Measurements from ENCODE around the gene ARFGAP3. TPM values are rescaled to one million over a fixed set of nuclear protein-coding genes. Genes with fewer than 3 reads are reported as not detected.

Gene ARFGAP3
- total RNA-seq, 1 donor from 2014 or later, result 59.1 TPM

DNA sequence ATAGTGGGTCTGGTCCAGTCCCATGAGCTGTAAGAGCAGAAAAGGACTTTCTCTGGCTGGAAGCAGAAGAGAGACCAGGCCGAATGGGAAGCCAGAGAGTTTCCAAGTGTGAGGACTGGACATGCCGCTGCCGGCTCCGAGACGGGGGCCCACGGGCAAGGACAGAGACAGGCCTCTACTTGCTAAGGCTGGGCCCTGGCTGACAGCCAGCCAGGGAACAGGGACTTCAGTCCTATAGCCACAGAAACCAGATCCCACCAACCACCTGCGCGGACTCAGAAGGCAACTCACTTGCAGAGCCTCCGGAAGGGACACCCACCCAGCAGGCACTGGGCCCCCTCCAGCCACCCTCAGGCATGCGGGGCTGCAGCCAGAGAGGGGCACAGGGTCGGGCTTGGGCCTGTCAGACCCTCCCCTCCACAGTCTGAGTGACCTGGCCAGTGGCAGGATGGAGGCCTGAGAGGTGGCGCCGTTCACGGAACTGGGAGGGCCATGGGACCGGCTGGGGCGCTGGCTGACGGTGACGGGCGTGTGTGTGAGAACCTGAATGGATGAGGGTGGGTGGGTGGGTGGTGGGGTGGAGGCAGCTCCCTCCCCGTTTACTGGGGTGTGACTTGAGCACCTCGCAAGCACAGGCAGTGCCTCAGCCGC is 88.6 kb downstream of the ARFGAP3 start:
- Mint-ChIP-seq H3K27me3 (ENCODE audit: unreplicated experiment) (no peaks in the 10 kb centered on the region), H3K36me3 (ENCODE audit: unreplicated experiment) (no peaks in the 10 kb centered on the region), H3K27ac (ENCODE audit: unreplicated experiment) (no peak overlapping the region), H3K4me1 (ENCODE audit: unreplicated experiment) (peaks cover 22% of the 10 kb centered on the region), H3K4me3 (ENCODE audit: unreplicated experiment) (no peak overlapping the region), H3K9me3 (ENCODE audit: unreplicated experiment) (no peaks in the 10 kb centered on the region)
- TF ChIP-seq, protein P1, sequence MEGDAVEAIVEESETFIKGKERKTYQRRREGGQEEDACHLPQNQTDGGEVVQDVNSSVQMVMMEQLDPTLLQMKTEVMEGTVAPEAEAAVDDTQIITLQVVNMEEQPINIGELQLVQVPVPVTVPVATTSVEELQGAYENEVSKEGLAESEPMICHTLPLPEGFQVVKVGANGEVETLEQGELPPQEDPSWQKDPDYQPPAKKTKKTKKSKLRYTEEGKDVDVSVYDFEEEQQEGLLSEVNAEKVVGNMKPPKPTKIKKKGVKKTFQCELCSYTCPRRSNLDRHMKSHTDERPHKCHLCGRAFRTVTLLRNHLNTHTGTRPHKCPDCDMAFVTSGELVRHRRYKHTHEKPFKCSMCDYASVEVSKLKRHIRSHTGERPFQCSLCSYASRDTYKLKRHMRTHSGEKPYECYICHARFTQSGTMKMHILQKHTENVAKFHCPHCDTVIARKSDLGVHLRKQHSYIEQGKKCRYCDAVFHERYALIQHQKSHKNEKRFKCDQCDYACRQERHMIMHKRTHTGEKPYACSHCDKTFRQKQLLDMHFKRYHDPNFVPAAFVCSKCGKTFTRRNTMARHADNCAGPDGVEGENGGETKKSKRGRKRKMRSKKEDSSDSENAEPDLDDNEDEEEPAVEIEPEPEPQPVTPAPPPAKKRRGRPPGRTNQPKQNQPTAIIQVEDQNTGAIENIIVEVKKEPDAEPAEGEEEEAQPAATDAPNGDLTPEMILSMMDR (IDR thresholded peaks at IDR 0.05), result no peak
- no peak for DNase-seq (ENCODE audit: extremely low spot score, unreplicated experiment)

DNA sequence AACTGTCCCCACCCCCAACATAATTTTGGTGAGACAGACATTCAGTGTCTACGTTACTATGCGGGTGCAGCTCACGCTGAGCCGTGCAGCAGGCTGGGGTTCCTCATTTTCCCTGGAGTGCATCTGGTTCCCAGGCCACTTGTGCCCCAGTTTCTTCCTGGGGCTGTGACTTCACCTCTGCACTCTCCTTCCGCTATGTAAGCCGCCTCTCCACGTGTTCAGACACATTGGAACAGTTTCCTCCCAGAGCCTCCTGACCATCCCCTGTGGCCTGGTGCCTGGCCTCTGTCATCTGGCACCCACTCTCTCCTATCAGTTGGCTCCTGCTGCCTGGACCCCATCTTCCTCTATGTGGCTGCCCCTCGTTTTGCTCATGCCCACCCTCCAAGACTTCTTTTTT is 90.2 kb downstream of the ARFGAP3 start:
- TF ChIP-seq, protein P1 (IDR thresholded peaks at IDR 0.05), result no peak
- H3K4me3 Mint-ChIP-seq (ENCODE audit: unreplicated experiment), result no peak overlapping the region
- no peaks in the 10 kb centered on the region for H3K36me3 Mint-ChIP-seq (ENCODE audit: unreplicated experiment)
- H3K9me3 Mint-ChIP-seq (ENCODE audit: unreplicated experiment), result no peaks in the 10 kb centered on the region
- peaks cover 15% of the 10 kb centered on the region for H3K4me1 Mint-ChIP-seq (ENCODE audit: unreplicated experiment)
- H3K27ac Mint-ChIP-seq (ENCODE audit: unreplicated experiment), result no peak overlapping the region
- DNase-seq (ENCODE audit: extremely low spot score, unreplicated experiment), result no peak
- H3K27me3 Mint-ChIP-seq (ENCODE audit: unreplicated experiment), result no peaks in the 10 kb centered on the region

DNA sequence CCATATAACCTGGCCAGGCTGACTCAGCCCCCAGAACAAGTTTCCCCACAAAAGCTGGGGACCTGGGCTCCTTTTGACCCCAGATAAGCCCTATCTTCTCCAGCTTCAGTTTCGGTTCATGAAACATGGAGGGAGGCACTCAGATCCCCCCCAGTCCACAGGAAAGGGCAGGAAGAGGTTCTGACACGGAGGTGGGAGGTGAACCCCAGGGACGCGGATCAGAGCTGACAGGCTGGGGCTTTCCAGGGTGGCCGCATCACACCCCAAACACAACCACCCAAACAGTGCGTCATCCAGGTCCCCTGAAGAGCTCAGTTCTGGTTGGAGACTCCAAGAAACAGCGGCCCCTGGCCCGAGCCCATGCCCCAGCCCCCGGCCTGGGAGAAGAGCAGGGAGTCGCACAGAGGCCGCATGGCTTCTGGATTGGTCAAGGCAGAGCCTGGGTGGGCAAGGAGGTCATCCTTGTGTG is 92.1 kb downstream of the ARFGAP3 start:
- TF ChIP-seq, protein P1 (IDR thresholded peaks at IDR 0.05), result no peak
- no peaks in the 10 kb centered on the region for H3K9me3 Mint-ChIP-seq (ENCODE audit: unreplicated experiment)
- H3K27me3 Mint-ChIP-seq (ENCODE audit: unreplicated experiment), result no peaks in the 10 kb centered on the region
- H3K36me3 Mint-ChIP-seq (ENCODE audit: unreplicated experiment), result no peaks in the 10 kb centered on the region
- H3K27ac Mint-ChIP-seq (ENCODE audit: unreplicated experiment), result no peak overlapping the region
- H3K4me3 Mint-ChIP-seq (ENCODE audit: unreplicated experiment), result no peak overlapping the region
- peaks cover 11% of the 10 kb centered on the region for H3K4me1 Mint-ChIP-seq (ENCODE audit: unreplicated experiment)
- no peak for DNase-seq (ENCODE audit: extremely low spot score, unreplicated experiment)

DNA sequence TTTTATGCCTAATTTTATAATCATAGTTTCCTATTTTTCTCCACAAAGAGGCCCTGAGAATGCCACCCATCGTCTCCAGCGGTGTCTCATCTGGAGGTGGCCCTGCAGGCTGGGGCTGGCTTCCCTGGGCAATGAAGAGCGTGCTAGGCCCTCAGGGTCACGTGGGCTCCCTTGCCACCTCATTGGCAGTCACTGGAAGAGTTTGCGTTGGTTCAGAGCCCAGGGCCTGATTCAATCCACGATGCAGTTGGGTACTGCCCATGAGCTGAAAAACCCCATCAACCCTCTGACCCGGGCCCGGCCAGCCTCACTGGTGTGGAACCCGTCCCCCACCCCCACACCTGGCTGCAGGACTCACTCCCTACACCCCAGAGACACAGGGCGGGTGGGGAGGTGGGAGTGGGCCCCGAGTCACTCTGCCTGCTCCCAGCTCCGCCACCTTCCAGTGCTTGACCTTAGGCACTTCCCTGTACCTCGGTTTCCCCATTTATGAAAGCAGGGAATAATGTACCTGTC is 93.0 kb downstream of the ARFGAP3 start:
- no peaks in the 10 kb centered on the region for H3K27me3 Mint-ChIP-seq (ENCODE audit: unreplicated experiment)
- H3K36me3 Mint-ChIP-seq (ENCODE audit: unreplicated experiment), result no peaks in the 10 kb centered on the region
- no peak overlapping the region for H3K27ac Mint-ChIP-seq (ENCODE audit: unreplicated experiment)
- H3K4me3 Mint-ChIP-seq (ENCODE audit: unreplicated experiment), result no peak overlapping the region
- no peak for DNase-seq (ENCODE audit: extremely low spot score, unreplicated experiment)
- H3K9me3 Mint-ChIP-seq (ENCODE audit: unreplicated experiment), result no peaks in the 10 kb centered on the region
- peaks cover 13% of the 10 kb centered on the region for H3K4me1 Mint-ChIP-seq (ENCODE audit: unreplicated experiment)
- TF ChIP-seq, protein P1 (IDR thresholded peaks at IDR 0.05), result no peak

DNA sequence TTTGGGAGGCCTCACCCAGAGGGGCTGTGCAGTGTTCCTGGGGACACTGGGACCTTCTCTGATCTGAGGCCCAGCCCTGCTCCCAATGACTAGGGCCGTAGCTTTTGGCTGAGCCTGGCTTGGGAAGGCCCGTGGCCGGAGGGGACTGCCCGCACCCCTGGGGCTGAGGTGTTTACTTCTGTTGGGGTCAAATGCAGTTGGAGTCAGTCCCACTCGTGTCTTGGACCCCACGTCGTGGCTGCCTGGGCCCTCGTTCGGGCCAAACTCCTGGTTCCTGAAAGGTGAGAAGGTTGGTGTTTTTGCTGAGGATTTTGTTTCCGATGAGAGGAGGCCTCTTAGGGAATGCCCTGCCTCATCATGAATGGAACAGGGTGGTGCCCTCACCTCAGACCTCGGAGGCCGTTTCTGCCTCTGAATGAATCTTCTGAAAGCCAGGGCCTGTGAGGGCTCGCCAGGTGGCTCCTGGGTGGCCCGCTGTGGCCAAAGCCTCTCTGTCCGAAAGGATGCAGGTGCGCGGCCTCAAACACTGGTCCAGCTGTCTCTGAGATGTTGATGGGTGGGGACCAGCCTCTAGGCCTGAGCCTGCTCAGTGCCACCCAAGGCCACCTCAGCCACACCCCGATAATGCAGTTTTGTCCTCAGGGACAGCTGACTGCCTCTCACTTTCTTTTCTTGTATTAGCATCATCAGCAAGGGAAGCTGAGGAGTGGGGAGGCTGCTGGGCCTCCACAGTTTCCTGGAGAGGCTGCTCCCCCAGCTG is 96.1 kb downstream of the ARFGAP3 start:
- Mint-ChIP-seq H3K36me3 (ENCODE audit: unreplicated experiment) (no peaks in the 10 kb centered on the region), H3K4me1 (ENCODE audit: unreplicated experiment) (peaks cover 21% of the 10 kb centered on the region), H3K27me3 (ENCODE audit: unreplicated experiment) (no peaks in the 10 kb centered on the region), H3K27ac (ENCODE audit: unreplicated experiment) (no peak overlapping the region), H3K4me3 (ENCODE audit: unreplicated experiment) (no peak overlapping the region), H3K9me3 (ENCODE audit: unreplicated experiment) (no peaks in the 10 kb centered on the region)
- TF ChIP-seq, protein P1 (IDR thresholded peaks at IDR 0.05), result no peak
- DNase-seq (ENCODE audit: extremely low spot score, unreplicated experiment), result no peak

All from osteocyte (in vitro differentiated cells).